Liver (tissue), 9 donors: ENCODE measurements around the gene RNF19B. TPM values are rescaled to one million over a fixed set of nuclear protein-coding genes. Genes with fewer than 3 reads are reported as not detected.
A peak's percentile ranks its signal among the peaks of the same experiment; 100 is the strongest.

Experiments
- DNase-seq: peaks from one replicate; pipeline ENCODE4 v3.0.0-alpha.2; 2017; ENCODE audit warnings: low spot score
- H3K27ac ChIP-seq, 2 donors: one replicate each; pipeline ENCODE4 v1.7.0; 2013; ENCODE audit warnings: inconsistent platforms in 2 of 2, low read length in 2 of 2, control low read depth in 1 of 2, low read depth in 1 of 2, mild to moderate bottlenecking in 1 of 2
- H3K27me3 ChIP-seq, 4 donors: one replicate each; pipeline versions ENCODE4 v1.6.1 to v1.7.0; 2013; ENCODE audit warnings: low read length in 3 of 4, inconsistent platforms in 1 of 4, mild to moderate bottlenecking in 1 of 4, moderate library complexity in 1 of 4; ENCODE audit not compliant: control insufficient read depth in 4 of 4, insufficient read depth in 4 of 4
- H3K36me3 ChIP-seq, 4 donors: one replicate each; pipeline versions ENCODE4 v1.6.1 to v1.7.0; 2013; ENCODE audit warnings: low read length in 3 of 4, mild to moderate bottlenecking in 3 of 4, low read depth in 1 of 4, moderate library complexity in 1 of 4; ENCODE audit not compliant: control insufficient read depth in 4 of 4, insufficient read depth in 3 of 4
- H3K4me1 ChIP-seq, 4 donors: one replicate each; pipeline versions ENCODE4 v1.6.1 to v1.7.0; 2013; ENCODE audit warnings: low read length in 3 of 4, mild to moderate bottlenecking in 3 of 4, moderate library complexity in 1 of 4; ENCODE audit not compliant: control insufficient read depth in 4 of 4, insufficient read depth in 4 of 4
- H3K4me3 ChIP-seq, 3 donors: one replicate each; pipeline versions ENCODE4 v1.6.1 to v1.7.0; 2013; ENCODE audit warnings: low read length in 3 of 3, control low read depth in 1 of 3, low read depth in 1 of 3, mild to moderate bottlenecking in 1 of 3
- H3K9ac ChIP-seq, 2 donors: one replicate each; pipeline ENCODE4 v1.7.0; 2013; ENCODE audit warnings: low read length in 2 of 2, mild to moderate bottlenecking in 2 of 2, moderate library complexity in 2 of 2, control low read depth in 1 of 2, low read depth in 1 of 2
- H3K9me3 ChIP-seq, 4 donors: one replicate each; pipeline versions ENCODE4 v1.6.1 to v1.7.0; 2013; ENCODE audit warnings: low read length in 3 of 4; ENCODE audit not compliant: control insufficient read depth in 4 of 4
- ATF3 ChIP-seq: IDR thresholded peaks from 2 replicates; pipeline ENCODE4 v1.6.1; 2016; ENCODE audit warnings: antibody characterized with exemption
- CTCF ChIP-seq: fragments of 150-350 bp; IDR thresholded peaks from 2 replicates; pipeline ENCODE4 v1.5.1; 2017; ENCODE audit warnings: improper control_type of control experiment, low read depth, low read length; ENCODE audit not compliant: missing input control
- EGR1 ChIP-seq, 2 donors: IDR thresholded peaks; 2 replicates each; pipeline ENCODE4 v1.6.1; 2016 to 2018; ENCODE audit warnings: antibody characterized with exemption in 2 of 2, low read depth in 2 of 2
- FOXA1 ChIP-seq: IDR thresholded peaks from 2 replicates; pipeline ENCODE4 v1.6.1; 2016; ENCODE audit warnings: antibody characterized with exemption
- FOXA2 ChIP-seq: IDR thresholded peaks from 2 replicates; pipeline ENCODE4 v1.6.1; 2016; ENCODE audit warnings: antibody characterized with exemption
- GABPA ChIP-seq, 2 donors: IDR thresholded peaks in 1 of 2; conservative IDR thresholded peaks in 1 of 2; 2 replicates each; pipeline ENCODE4 v1.6.1; 2016; ENCODE audit warnings: antibody characterized with exemption in 2 of 2, mild to moderate bottlenecking in 1 of 2, moderate library complexity in 1 of 2
- HNF4A ChIP-seq, 2 donors: conservative IDR thresholded peaks; 2 replicates each; pipeline ENCODE4 v1.6.1; 2016; ENCODE audit warnings: antibody characterized with exemption in 2 of 2, mild to moderate bottlenecking in 2 of 2
- HNF4G ChIP-seq: IDR thresholded peaks from 2 replicates; pipeline ENCODE4 v1.6.1; 2016; ENCODE audit warnings: antibody characterized with exemption
- JUND ChIP-seq, 2 donors: IDR thresholded peaks; 2 replicates each; pipeline ENCODE4 v1.6.1; 2016; ENCODE audit warnings: antibody characterized with exemption in 2 of 2
- MAX ChIP-seq: IDR thresholded peaks from 2 replicates; pipeline ENCODE4 v1.6.1; 2016; ENCODE audit warnings: antibody characterized with exemption
- NR2F2 ChIP-seq: IDR thresholded peaks from 2 replicates; pipeline ENCODE4 v1.6.1; 2016; ENCODE audit warnings: antibody characterized with exemption
- RAD21 ChIP-seq, 2 donors: IDR thresholded peaks; 2 replicates each; pipeline ENCODE4 v1.6.1; 2016; ENCODE audit warnings: antibody characterized with exemption in 2 of 2, mild to moderate bottlenecking in 2 of 2
- REST ChIP-seq: IDR thresholded peaks from 2 replicates; pipeline ENCODE4 v1.6.1; 2016; ENCODE audit warnings: antibody characterized with exemption, mild to moderate bottlenecking
- RXRA ChIP-seq, 2 donors: IDR thresholded peaks; 2 replicates each; pipeline ENCODE4 v1.6.1; 2017 to 2018; ENCODE audit warnings: antibody characterized with exemption in 2 of 2, mild to moderate bottlenecking in 1 of 2
- SP1 ChIP-seq: IDR thresholded peaks from 2 replicates; pipeline ENCODE4 v1.6.1; 2018; ENCODE audit warnings: antibody characterized with exemption, mild to moderate bottlenecking
- YY1 ChIP-seq: IDR thresholded peaks from 2 replicates; pipeline ENCODE4 v1.6.1; 2016; ENCODE audit warnings: antibody characterized with exemption, mild to moderate bottlenecking
- ZBTB33 ChIP-seq: IDR thresholded peaks from 2 replicates; pipeline ENCODE4 v1.6.1; 2016; ENCODE audit warnings: antibody characterized with exemption
- WGBS: extraction: QIAGEN DNeasy Blood & Tissue Kit; methylation state at CpG from one replicate; pipeline ENCODE4 v1.1.7; 2013; 5-methylcytosine and 5-hydroxymethylcytosine counted together
- polyA plus RNA-seq, 2 donors: library from polyadenylated mRNA; stranded (reverse) in 1 of 2; unstranded in 1 of 2; fragments of 200-250 nt in 1 of 2; fragments of >200 nt in 1 of 2; fragmentation: Nextera tagmentation in 1 of 2; extraction: Ambion mirVana in 1 of 2; gene quantifications; one replicate each; pipeline versions ENCODE4 v1.2.1 to v1.2.3, GENCODE V29; 2013 to 2015
- total RNA-seq, 2 donors: library from RNA; depleted of rRNA; stranded (reverse); fragments of >200 nt; gene quantifications; one replicate each; pipeline ENCODE4 v1.2.3, GENCODE V29; 2014
- donor health status: healthy.
- donor health status: healthy.
- donor health status: healthy.
- donor health status: healthy.
- donor health status: healthy.

Gene RNF19B
- total and polyA plus RNA-seq, 4 donors = 2.2 to 8.3 (median 5.0) TPM

- Histone ChIP-seq H3K9ac (no peak overlapping the region), H3K4me3 (no peak overlapping the region), H3K27ac (no peak overlapping the region), H3K9me3 (no peaks in the 10 kb centered on the region), H3K36me3 (no peaks in the 10 kb centered on the region), H3K27me3 (no peaks in the 10 kb centered on the region), H3K4me1 (peaks cover under 1 to 19% (median 9%) of the 10 kb centered on the region in 4 donors)
- no peak for DNase-seq
- TF ChIP-seq NR2F2 = no peak
- no peak for TF ChIP-seq REST
- no peak for TF ChIP-seq JUND (IDR thresholded peaks at IDR 0.05)
- TF ChIP-seq GABPA (IDR thresholded peaks at IDR 0.05 in 1 of 2, conservative IDR thresholded peaks at IDR 0.05 in 1 of 2) = no peak
- no peak for TF ChIP-seq MAX
- TF ChIP-seq HNF4G = no peak
- no peak for TF ChIP-seq YY1
- no peak for TF ChIP-seq ZBTB33
- TF ChIP-seq RAD21 (IDR thresholded peaks at IDR 0.05) = no peak
- TF ChIP-seq HNF4A (conservative IDR thresholded peaks at IDR 0.05) = no peak
- TF ChIP-seq FOXA1 = no peak
- no peak for TF ChIP-seq FOXA2
- no peak for TF ChIP-seq CTCF
- WGBS = 89% methylated on average over 5 of the region's 5 CpGs
Observed at GRCh38 chr1:32896451-32896850, 68.2 kb downstream of the RNF19B start.

GRCh38 chr1:32895325-32896215, 69.0 kb downstream of the RNF19B start:
- Histone ChIP-seq H3K9me3 (no peaks in the 10 kb centered on the region), H3K27ac (no peak overlapping the region), H3K4me3 (no peak overlapping the region), H3K9ac (no peak overlapping the region), H3K27me3 (no peaks in the 10 kb centered on the region), H3K4me1 (peaks cover 0 to 14% (median 6%) of the 10 kb centered on the region in 4 donors), H3K36me3 (no peaks in the 10 kb centered on the region)
- WGBS = 68% methylated on average over 26 of the region's 26 CpGs
- no peak for DNase-seq
- TF ChIP-seq GABPA (IDR thresholded peaks at IDR 0.05 in 1 of 2, conservative IDR thresholded peaks at IDR 0.05 in 1 of 2) = no peak
- no peak for TF ChIP-seq FOXA1
- peak; percentile 93 to 95 for TF ChIP-seq HNF4A (conservative IDR thresholded peaks at IDR 0.05)
- no peak for TF ChIP-seq EGR1 (IDR thresholded peaks at IDR 0.05; ENCODE audit: low read depth in 2 of 2)
- TF ChIP-seq HNF4G = peak; percentile 77
- TF ChIP-seq SP1 = peak; percentile 23
- no peak for TF ChIP-seq ZBTB33
- peak; percentile 60 for TF ChIP-seq NR2F2
- TF ChIP-seq JUND (IDR thresholded peaks at IDR 0.05) = no peak
- TF ChIP-seq RXRA (IDR thresholded peaks at IDR 0.05) = peak; percentile 91 to 93
- TF ChIP-seq FOXA2 = no peak
- no peak for TF ChIP-seq RAD21 (IDR thresholded peaks at IDR 0.05)
- TF ChIP-seq ATF3 = no peak
